CD4-positive, alpha-beta T cell treated with Interferon alpha-2 for 1 hour (primary cell): ENCODE measurements around the gene TTC19.
A peak's percentile ranks its signal among the peaks of the same experiment; 100 is the strongest.

ENCODE experiments used
- DNase-seq, 2 donors: peaks; one replicate each; pipeline ENCODE4 v3.0.0-alpha.2; 2020 to 2022

Gene TTC19, protein sequence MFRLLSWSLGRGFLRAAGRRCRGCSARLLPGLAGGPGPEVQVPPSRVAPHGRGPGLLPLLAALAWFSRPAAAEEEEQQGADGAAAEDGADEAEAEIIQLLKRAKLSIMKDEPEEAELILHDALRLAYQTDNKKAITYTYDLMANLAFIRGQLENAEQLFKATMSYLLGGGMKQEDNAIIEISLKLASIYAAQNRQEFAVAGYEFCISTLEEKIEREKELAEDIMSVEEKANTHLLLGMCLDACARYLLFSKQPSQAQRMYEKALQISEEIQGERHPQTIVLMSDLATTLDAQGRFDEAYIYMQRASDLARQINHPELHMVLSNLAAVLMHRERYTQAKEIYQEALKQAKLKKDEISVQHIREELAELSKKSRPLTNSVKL

DNA sequence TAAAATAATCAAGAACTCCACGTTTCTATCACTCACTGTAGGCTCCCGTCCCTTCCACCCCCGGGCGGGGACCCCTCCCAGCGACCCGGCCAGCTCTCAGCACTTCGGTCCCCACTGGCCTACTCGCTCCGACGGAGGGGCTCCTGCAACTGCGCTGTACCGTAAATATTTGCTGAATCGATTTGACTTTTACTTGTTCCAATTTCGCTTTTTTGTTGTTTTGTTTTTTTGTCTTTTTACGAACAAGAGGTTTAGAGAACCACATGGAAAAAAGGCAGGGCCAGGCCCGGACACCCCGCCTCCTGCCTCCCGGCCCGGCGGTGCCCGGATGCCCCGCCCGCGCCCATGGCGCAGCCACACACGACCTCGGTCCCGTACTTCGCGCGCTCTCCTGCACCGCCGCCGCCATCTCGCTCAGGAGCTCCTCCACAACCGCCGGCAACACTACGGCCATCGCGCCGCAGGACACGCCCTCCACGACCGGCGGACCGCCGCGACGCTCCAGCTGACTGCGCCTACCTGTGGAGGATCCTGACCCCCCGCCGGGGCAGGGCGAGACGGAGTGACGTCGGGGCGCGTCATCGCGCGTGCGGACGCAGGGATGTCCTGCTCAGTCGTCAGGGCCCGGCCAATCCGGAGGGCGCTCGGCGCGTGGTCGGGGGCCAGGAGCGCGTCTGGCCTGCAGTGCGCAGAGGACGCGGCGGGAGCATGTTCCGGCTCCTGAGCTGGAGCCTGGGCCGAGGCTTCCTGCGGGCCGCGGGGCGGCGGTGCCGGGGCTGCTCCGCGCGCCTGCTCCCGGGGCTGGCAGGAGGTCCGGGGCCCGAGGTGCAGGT lies at the start of gene TTC19, which contains the start of gene ZSWIM7:
Gene TTC19 (plus strand): TSS at position 684 of the 833 bp plus-strand sequence. CDS start 25 bp downstream, at position 709.
Gene ZSWIM7 (minus strand): TSS at position 564 of the 833 bp plus-strand sequence. CDS start 110 bp downstream, at position 454.
- DNase-seq, result peak; percentile 90 to 92

- no peak for DNase-seq
These were observed 48.1 kb upstream of the TTC19 start for GRCh38 chr17:15951368-15952047.

DNA sequence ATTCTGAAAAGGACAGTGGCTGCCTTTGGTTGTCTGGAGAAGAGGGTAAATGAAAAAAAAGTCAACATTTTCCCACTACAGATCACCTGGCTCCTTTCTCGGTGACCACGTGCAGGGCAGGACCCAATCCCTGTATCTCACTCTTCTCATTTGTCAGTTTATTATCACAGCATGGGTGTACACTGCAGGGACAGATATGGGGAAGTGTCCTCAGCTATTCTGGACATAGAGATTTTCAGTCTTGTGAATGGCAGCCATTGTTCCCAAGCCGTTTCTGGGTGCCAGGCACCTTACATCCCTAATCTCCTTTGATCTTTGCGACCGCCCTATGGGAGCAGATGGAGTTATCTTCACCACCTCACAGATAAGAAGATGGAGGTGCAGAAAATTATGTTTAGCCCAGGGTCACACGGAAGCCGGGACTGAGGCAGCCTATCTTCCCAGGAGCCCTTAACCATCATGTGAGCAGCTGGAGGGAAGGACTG lies 47.5 kb upstream of the TTC19 start:
- no peak for DNase-seq

DNA sequence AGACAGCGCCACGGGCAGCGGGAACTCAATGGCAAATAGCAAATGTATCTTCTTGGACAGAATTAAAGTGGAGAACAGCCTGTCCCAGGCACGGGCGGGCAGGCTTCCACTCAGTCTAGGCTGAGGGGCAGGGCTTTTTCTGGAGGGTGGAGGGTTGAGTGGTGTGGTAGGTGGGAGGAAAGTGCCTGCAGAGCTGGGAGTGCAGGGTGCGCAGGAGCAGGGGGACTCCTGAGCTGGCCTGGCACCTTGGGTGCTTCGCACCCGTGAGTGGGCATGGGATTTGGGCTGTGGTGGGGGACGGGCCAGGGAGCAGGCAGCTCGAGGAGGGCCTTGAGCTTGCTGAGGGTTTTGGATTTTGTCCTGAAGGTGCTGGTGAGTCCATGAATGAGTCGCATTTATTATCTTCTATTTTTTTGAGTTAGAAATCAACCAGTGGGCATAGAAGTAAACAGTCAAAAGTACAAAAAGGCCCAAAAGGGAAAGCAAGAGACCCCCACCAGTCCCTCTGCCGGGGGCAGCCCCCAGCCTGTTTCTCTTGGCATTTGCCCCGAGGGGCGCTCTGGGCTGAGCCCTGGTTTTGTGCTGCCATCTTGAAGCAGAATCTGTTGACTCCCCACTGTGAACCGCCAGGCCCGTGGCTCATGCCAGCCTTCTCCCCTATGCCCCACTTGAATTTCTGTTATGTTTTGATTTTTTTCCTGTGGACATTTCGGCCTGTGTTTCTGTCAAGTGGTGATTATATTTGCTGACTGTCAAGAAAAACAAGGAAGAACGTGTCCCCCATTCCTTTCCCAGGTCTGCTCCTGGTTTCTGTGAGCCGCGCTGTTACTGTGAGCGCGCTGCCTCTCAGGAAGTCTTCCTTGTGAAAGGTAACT lies 46.5 kb upstream of the TTC19 start:
- DNase-seq, result no peak

DNA sequence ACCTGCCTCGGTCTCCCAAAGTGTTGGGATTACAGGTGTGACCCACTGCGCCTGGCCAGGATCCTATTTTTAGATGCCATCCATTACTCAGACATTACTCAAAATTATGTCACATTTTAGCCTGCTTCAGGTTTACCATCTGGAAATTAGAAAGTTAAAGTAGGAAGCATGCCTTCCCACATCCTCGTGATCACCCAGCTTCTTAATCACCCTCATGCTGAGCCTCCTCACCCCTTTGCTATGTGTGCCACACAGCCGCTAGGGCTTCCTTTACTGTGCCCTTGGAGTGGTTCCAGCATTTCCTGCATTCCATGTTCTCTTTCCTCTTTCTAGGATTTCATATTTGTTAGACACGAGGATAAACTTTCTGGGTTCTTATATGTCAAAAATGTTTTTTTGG lies 45.4 kb upstream of the TTC19 start:
- no peak for DNase-seq

GRCh38 chr17:15955793-15956541 lies 43.7 kb upstream of the TTC19 start:
- DNase-seq, result no peak

- no peak for DNase-seq
These were observed 42.4 kb upstream of the TTC19 start for GRCh38 chr17:15957206-15957605.

- no peak for DNase-seq
These were observed 41.9 kb upstream of the TTC19 start for GRCh38 chr17:15957608-15958307.

GRCh38 chr17:15958484-15958854 lies 41.2 kb upstream of the TTC19 start:
- DNase-seq, result no peak

DNA sequence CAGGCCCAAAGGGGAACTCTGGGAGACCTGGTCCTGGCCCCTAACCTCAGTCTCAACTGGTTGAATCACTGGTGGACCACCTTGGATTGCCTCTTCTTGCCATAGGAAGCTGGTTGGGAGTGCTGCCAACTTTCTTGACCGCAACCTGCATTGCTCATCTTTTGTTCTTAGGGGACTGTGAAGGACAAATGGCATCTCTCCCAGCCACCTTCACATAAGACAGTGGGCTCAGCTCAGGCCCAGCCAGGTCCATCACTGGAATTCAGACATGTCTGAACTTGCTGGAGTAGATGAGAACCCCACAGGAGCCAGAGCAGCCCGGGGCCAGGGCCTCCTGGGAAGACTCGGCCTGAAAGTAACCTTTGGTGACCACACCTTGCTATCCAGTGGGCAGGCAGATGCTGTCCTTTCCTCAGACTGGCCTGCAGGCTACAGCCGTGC lies 35.9 kb upstream of the TTC19 start:
- no peak for DNase-seq

- DNase-seq, result no peak
These were observed 34.1 kb upstream of the TTC19 start for GRCh38 chr17:15965528-15965927.

GRCh38 chr17:15966183-15966878 lies 33.3 kb upstream of the TTC19 start:
- DNase-seq, result no peak

- no peak for DNase-seq
These were observed 32.8 kb upstream of the TTC19 start for GRCh38 chr17:15966879-15967248.

DNA sequence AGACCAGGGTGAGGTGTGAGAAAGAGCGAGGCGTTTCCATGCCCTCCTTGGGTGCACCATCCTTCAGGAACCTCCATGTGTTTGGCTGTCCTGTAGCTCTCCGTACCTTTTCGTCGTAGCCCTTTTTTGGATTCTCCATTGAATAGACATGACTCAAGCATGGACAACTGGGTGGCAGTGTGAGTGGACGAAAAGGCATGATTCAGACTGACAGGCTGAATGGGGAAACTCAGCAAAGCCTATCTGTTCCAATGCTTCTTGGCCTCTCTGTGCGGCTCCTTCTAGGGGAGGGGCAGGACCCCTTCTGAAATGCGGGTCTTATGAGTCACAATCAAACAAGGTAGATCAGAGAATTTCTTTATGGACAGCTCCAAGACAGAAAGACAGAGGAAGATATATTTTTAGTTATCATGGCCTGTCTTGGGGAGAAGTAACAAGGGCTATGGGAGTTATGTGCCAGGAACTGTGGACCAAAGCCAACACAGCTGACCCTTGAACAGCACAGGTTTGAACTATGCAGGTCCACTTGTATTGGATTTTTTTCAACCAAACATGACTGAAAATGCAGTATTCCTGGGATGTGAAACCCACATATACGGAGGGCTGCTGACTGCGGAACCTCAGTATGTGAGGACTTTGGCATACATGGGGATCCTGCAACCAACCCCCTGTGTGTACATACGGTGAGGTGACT lies 31.8 kb upstream of the TTC19 start:
- no peak for DNase-seq

- no peak for DNase-seq
These were observed 30.2 kb upstream of the TTC19 start for GRCh38 chr17:15969463-15969862.

GRCh38 chr17:15970500-15970899 lies 29.1 kb upstream of the TTC19 start:
- no peak for DNase-seq

- no peak for DNase-seq
These were observed 28.4 kb upstream of the TTC19 start for GRCh38 chr17:15971098-15971678.

DNA sequence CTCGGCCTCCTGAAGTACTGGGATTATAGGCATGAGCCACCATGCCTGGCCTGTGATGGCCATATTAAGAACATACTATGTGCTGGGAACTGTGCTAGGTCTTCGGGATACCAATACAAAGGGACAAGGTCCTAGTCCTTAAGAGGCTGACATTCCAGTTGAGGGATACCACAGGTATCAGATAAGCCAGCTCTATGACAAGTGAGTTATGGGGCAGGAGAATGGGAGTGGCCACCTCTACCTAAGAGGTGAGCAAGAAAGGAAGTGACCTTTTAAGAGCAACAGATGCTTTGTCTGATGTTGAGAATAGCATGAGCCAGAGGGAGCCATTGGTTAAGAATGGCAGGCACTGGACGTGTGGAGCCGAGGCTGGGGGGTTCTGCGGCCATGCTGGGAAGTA lies 27.7 kb upstream of the TTC19 start:
- no peak for DNase-seq

DNA sequence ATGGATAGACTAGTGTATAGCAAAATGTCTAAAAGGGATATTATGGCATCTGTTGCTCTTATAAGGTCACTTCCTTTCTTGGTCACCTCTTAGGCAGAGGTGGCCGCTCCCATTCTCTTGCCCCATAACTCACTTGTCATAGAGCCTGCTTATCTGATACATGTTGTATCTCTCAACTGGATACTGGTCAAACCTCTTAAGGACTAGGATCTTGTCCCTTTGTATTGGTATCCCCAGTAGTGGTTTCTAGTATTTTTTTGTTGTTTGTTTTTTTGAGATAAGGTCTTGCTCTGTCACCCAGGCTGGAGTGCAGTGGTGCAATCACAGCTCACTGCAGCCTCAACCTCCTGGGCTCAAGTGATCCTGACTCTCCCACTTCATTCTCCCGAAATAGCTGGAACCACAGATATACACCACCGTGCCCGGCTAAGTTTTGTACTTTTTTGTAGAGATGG lies 27.1 kb upstream of the TTC19 start:
- no peak for DNase-seq
